AG04449 (cell line): Measurements from ENCODE around the gene MAN1C1.

Source experiments
- CTCF ChIA-PET: fragments of 350-600 bp; formaldehyde crosslinking; extraction: SDS; loops from one replicate; lab custom pipeline; 2021; ENCODE audit warnings: antibody characterized with exemption; lab: Yijun Ruan, JAX
- POLR2A ChIA-PET: fragments of 400-600, 350-600 bp; formaldehyde crosslinking; extraction: SDS; loops from one replicate; lab custom pipeline; 2020; ENCODE audit warnings: antibody characterized with exemption, inconsistent platforms; lab: Yijun Ruan, JAX
- DNase-seq: peaks from one replicate; pipeline ENCODE4 v3.0.0-alpha.2; 2010; ENCODE audit warnings: low read depth, low spot score
- H3K4me3 ChIP-seq: 2 replicates; pipeline ENCODE4 v1.5.1; 2011; ENCODE audit warnings: low read depth, mild to moderate bottlenecking, control low read depth, low read length
- TF ChIP-seq, protein P1 (sequence below): IDR thresholded peaks from one replicate; pipeline ENCODE4 v1.5.1; 2011; ENCODE audit warnings: mild to moderate bottlenecking, moderate library complexity, low read length, control low read depth, inconsistent platforms; ENCODE audit not compliant: insufficient read depth; ENCODE audit errors: missing control alignments

The MAN1C1 gene

DNA sequence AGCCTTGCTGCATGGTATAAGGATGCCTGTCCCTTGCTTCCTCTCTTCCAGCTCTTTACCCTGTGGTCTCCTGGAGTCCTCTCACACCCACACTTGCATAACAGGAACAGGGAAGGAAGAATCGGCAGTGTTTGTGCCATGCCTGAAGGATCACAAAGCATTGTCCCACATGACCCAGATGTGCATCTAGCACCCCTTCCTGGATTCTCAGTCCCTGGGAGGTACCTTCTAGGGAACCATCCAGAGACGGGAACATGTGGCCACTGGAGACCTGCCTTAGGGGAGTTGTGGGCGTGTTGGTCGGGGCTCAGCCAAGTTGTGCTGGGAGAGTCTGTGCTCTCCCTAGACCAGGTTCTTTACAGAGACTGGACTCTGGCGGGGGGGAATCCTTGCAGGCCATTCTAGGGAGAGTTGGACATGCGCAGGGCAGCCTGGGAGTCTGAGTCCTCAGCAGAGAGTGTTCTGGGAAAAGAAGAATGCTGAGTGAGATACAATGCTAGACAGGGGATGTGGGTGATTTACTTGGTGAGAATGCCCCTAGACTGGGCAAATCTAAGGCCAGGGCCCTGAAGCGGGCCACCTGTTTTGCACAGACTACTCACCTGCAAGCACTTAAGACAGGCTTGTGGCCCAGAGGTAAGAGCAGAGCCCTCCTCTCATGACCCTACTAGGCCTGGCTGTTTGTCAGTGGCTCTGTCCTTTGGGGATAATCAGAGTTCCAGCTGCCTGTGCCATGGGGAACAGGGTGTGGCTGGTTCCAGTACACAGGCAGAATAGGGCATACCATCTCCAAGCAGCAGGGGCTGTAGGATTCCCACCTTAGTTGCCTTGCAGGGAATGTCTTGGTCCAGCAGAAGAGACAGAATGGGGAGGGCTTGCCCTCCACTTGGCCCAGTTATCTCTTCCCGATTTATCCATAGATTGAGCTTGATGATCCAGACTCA, 89.8 kb downstream of the MAN1C1 start:
- CTCF ChIA-PET, result interaction anchor here (2.1 kb wide), 1 partner anchor 10 kb away, joined by 5 read pairs; no protein-coding TSS in a partner anchor
- POLR2A ChIA-PET, result no interaction called here

DNA sequence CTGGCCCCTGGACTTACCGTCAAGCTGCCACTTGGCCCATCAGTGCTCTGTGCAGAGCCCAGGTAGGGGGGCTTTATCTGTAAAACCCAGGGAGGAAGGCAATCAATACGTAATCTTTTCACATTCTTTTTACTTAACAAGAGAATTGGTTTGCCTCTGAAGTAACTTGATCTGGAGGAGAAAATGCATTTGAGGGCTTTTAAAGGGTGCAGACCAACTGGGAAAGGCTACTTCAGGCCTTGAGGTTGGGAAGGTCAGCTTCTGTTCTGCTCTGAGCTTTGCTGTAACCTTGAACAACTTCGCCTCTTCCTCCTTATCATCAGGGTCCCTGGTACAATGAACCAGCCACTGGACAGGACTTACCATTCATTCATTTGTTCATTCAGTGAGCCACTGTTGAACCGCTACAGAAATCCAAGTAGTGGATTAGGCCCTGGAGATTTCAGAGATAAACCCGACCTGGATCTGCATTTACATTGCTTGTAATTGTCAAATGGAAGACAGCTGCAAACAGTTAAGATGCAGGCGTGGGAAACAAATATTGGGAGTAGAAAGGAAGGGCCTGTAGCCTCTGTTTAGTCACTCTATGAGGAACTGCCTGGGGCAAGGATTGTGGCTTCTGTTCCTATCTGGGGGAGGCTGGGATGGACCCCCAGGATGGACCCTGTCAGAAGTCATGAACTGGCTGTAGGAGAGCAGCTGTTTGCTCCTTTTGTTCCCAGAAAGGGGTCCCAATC, 90.9 kb downstream of the MAN1C1 start:
- TF ChIP-seq, protein P1, sequence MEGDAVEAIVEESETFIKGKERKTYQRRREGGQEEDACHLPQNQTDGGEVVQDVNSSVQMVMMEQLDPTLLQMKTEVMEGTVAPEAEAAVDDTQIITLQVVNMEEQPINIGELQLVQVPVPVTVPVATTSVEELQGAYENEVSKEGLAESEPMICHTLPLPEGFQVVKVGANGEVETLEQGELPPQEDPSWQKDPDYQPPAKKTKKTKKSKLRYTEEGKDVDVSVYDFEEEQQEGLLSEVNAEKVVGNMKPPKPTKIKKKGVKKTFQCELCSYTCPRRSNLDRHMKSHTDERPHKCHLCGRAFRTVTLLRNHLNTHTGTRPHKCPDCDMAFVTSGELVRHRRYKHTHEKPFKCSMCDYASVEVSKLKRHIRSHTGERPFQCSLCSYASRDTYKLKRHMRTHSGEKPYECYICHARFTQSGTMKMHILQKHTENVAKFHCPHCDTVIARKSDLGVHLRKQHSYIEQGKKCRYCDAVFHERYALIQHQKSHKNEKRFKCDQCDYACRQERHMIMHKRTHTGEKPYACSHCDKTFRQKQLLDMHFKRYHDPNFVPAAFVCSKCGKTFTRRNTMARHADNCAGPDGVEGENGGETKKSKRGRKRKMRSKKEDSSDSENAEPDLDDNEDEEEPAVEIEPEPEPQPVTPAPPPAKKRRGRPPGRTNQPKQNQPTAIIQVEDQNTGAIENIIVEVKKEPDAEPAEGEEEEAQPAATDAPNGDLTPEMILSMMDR, result no peak
- ChIA-PET CTCF (interaction anchor here (0.8 to 2.1 kb wide), 4 partner anchors 9 to 99 kb away, joined by 3 to 5 read pairs (median 3); no protein-coding TSS in a partner anchor), POLR2A (no interaction called here)
- DNase-seq, result no peak
- H3K4me3 ChIP-seq, result no peak overlapping the region

More for the DNA sequence above, 89.8 kb downstream of the MAN1C1 start:
- H3K4me3 ChIP-seq, result no peak overlapping the region
- TF ChIP-seq, protein P1, result no peak
- no peak for DNase-seq

DNA sequence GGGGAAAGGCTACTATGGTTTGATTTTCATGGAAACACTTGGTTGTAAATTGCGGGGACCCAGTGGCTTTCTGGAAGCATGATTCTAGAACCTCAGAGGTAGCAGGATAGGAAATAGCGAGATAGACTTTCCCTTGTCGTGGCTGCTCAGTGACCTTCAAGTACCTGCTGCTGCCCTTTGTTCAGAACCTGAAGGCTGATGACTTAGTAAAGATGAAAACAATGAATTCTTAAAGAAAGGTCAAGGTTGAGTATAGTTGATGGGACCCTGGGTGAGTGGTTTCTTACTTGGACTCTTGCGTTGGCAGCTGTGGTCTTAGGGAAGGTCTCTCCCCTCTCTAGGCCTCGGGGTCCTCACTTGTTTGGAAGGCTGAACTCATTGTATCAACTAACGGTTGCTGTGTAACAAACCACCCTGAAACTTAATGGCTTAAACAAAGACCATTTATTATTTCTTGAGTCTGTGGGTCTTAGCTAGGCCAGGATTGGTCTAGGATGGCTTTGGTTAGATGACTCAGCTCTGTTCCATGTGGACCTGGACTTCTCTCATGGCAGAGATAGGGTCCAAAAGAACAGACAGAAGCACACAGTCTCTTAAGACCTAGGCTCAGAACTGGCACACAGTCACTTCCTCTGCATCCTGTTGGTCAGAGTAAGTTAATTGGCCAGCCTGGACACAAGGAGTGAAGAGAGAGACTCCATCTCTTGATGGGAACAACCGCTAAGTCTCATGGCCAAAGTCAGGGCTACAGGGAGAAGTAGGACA, 94.2 kb downstream of the MAN1C1 start:
- ChIA-PET CTCF (interaction anchor here (2.1 kb wide), 1 partner anchor 102 kb away, joined by 10 read pairs; no protein-coding TSS in a partner anchor), POLR2A (no interaction called here)
- DNase-seq, result no peak
- TF ChIP-seq, protein P1, result no peak
- no peak overlapping the region for H3K4me3 ChIP-seq

DNA sequence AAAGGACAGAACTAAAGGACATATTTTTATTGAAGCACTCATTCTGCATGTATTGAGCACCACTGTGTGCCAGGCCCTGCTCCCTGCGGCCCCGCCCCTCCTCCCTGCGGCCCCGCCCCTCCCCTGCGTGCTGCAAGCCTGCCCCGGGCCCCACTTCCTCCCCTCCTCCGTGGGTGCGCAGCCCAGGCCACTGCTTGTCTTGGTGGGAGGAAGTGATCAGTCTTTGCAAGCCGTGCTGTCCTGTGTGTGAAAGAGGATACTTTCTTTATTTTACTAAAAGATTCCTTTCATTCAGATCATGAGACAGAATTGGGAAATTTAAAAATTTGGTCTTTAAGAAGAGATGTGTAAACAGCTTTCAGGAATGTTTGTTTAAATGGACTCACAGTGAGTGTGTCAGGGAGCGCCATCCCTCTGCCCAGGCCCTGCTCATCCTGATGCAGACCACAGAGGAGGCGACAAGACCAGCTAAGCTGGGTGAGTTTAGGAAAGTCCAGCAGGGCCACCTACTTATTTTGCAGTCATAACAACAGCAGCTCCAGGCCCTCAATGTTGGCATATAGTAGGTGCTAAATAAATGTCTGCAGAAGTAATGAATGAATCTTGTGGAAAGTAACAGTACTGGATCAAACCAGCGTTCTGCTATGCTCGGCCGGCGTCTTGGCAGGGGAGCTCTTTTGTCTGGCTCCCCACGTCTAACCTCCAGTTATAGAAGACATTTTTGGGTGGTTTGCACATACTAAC, 95.1 kb downstream of the MAN1C1 start:
- TF ChIP-seq, protein P1, result no peak
- POLR2A ChIA-PET, result interaction anchor here (0.7 kb wide), 1 partner anchor 17 kb away, joined by 3 read pairs; no protein-coding TSS in a partner anchor
- CTCF ChIA-PET, result interaction anchor here (0.6 to 2.1 kb wide), 4 partner anchors 93 to 311 kb away, joined by 3 to 10 read pairs (median 3); no protein-coding TSS in a partner anchor
- peak; percentile 63 for DNase-seq
- no peak overlapping the region for H3K4me3 ChIP-seq

DNA sequence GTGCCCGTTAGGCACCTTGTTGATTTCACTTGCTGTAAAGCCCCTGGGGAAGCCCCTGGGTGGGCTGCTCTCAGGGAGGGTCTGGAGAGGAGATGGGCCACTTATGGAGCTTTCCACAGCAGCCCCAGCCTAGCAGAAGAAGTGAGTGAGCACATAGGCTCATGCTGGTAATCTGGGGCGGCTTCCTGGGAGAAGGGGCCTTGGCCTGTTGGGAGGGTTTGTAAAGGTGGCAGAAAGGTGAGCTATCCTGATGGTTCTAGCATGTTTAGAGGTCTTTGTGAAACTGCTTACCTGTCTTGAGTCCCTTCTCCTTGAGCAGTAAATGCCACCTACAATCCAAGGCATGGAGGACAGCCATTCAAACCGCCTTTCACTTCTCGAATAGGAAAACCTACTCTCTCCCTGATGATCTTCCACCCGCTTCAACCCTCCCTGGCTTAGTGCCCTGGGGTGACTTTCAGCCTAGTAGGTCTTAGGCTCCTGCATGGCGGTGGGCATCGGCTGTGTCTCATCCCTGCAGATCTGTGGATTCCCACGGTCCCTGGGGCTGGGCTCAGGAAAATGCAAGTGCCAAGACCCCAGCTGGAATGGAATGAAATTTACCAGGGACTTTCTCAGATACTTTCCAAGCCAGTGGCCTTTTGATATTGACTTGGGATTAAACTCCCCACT, 95.8 kb downstream of the MAN1C1 start:
- ChIA-PET POLR2A (interaction anchor here (0.7 kb wide), 1 partner anchor 17 kb away, joined by 3 read pairs; no protein-coding TSS in a partner anchor), CTCF (interaction anchor here (0.6 to 2.1 kb wide), 4 partner anchors 94 to 312 kb away, joined by 3 to 10 read pairs (median 3); no protein-coding TSS in a partner anchor)
- no peak for DNase-seq
- TF ChIP-seq, protein P1, result no peak
- no peak overlapping the region for H3K4me3 ChIP-seq
